ENCODE results near the gene SMO.

GRCh38 chr7:129161524-129162225 lies 26.8 kb upstream of the SMO start:
- TF ChIP-seq, protein P1, sequence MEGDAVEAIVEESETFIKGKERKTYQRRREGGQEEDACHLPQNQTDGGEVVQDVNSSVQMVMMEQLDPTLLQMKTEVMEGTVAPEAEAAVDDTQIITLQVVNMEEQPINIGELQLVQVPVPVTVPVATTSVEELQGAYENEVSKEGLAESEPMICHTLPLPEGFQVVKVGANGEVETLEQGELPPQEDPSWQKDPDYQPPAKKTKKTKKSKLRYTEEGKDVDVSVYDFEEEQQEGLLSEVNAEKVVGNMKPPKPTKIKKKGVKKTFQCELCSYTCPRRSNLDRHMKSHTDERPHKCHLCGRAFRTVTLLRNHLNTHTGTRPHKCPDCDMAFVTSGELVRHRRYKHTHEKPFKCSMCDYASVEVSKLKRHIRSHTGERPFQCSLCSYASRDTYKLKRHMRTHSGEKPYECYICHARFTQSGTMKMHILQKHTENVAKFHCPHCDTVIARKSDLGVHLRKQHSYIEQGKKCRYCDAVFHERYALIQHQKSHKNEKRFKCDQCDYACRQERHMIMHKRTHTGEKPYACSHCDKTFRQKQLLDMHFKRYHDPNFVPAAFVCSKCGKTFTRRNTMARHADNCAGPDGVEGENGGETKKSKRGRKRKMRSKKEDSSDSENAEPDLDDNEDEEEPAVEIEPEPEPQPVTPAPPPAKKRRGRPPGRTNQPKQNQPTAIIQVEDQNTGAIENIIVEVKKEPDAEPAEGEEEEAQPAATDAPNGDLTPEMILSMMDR (IDR thresholded peaks at IDR 0.05), result no peak
- TF ChIP-seq TCF7L2 (IDR thresholded peaks at IDR 0.05; ENCODE audit: low read depth, low read length) (no peak), POLR2AphosphoS5 (IDR thresholded peaks at IDR 0.05; ENCODE audit: low read depth, low read length) (no peak), REST (IDR thresholded peaks at IDR 0.05; ENCODE audit: insufficient read depth in 1 of 2, low read depth in 2 of 2, low read length in 1 of 2) (no peak)
